HG03196 (cell line): ENCODE data around the gene SLC12A8.
"Not testable (repeated sequence)": the region's sequence is repeated elsewhere in the genome, so short reads cannot be mapped to it uniquely, and the experiment has no call there.

Source experiments
- ATAC-seq: cut with Tn5 transposase; IDR thresholded peaks from one replicate; pipeline ENCODE4 v1.9.1; 2021; ENCODE audit not compliant: unreplicated experiment

SLC12A8 gene

DNA sequence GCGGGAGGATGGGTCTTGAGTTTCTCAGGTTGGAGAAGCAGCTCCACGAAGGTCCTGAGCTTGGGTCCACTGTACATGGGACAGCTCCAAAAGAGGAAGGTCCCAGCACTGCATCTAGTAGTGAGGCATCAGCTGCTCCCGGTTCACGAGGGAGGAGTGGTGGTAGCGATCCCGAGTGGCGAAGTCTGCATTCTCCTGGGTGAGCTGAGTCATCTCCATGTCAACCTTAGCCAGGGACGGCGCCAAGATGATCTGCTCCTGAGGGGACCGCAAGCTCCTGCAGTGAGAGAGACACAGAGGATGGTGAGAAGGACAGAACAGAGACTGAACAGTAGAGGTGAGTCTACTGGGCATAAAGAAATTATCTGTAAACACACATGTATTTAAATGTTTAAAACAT lies 128.8 kb downstream of the SLC12A8 start:
- no peak for ATAC-seq

GRCh38 chr3:125082339-125082738 lies 130.2 kb downstream of the SLC12A8 start:
- not testable (repeated sequence) for ATAC-seq

DNA sequence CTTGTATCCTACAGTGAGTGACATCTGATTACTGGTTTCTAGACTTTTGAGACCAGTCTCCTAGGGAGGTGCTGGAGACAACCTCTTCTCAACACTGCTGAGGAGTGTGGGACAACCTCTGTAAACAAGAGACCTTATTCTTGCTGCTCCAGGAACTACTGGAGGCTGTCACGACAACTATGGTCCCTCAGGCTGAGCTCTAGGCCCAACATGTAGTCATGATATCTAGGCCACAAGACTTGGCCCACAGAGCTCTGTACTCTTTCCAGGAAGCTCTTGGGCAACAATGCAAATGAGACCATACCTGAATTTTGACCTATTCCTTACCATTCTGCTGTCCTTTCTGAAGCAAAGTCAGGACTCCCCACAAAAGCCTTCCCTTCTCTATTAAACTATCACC lies 132.5 kb downstream of the SLC12A8 start:
- ATAC-seq = no peak

- ATAC-seq = no peak
Measured at GRCh38 chr3:125079675-125080045, 132.9 kb downstream of the SLC12A8 start.

- no peak for ATAC-seq
Measured at GRCh38 chr3:125078951-125079674, 133.4 kb downstream of the SLC12A8 start.

DNA sequence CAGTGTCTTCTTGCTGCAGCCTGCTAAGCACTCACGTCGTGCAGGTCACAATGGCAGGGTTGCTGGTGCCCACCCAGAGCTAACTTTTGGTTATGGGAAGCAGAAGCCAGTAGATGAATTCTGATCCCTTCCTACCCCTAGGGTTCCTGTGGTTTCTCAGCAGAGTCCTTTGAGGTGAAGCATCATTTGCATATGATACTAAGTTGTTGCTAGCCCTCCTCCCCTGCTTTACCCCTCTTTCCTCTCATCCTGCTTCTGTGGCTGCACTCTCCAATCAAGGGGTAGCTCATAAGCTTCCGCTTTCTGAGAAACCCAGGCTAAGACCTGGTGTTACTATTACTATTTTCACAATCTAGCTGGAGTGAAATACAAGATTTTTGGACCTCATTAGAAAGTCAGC lies 134.7 kb downstream of the SLC12A8 start:
- no peak for ATAC-seq

GRCh38 chr3:125076464-125076863 lies 136.1 kb downstream of the SLC12A8 start:
- ATAC-seq = no peak

DNA sequence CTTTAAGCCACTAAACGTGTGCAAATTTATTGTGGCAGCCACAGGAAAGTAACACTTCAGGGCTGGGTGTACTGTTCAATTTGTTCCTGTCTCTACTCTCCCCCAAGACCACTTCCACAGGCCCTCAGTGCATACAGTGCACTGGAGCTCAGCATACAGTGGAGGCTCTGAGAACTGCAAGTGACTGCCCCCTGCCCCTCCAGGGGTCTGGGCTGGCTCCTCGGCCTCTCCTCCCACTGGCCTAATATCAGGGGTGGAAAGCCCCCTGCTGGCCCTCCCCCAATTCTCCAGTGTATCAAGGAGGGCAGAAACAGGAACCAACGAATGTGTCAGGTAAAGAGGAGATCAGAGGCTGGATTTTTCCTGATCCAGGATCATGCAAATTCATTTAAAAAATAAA lies 136.8 kb downstream of the SLC12A8 start:
- no peak for ATAC-seq

- ATAC-seq = no peak
Measured at GRCh38 chr3:125073390-125073905, 139.1 kb downstream of the SLC12A8 start.

DNA sequence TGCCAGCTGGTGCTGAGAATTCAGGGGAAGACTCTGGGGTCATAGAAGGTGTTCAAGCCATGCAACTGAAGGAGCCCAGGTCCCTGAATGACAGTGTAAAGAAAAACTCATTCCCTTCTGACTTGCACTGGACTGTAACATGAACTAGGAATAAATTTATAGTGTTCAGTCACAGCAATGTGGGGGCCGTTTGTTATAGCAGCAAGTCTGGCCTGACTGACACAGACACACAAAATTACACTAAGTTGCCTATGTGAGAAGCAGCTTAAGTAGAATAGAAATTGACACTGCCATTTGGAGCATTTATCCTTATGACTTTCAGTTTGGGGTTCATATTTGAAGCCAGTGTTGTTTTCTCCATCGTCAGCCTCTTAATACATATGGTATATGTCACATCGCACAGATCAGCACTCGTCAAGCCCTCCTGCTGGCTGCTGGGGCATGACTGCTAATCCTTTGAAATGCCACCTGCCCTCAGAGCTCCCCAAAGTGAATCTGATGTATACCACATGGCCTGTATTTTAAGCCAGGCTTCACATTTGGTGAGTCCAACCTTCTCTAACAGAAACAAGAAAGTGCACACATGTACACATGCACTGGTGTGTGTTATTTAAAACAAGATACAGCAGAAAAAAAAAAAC lies 139.7 kb downstream of the SLC12A8 start:
- ATAC-seq = no peak

DNA sequence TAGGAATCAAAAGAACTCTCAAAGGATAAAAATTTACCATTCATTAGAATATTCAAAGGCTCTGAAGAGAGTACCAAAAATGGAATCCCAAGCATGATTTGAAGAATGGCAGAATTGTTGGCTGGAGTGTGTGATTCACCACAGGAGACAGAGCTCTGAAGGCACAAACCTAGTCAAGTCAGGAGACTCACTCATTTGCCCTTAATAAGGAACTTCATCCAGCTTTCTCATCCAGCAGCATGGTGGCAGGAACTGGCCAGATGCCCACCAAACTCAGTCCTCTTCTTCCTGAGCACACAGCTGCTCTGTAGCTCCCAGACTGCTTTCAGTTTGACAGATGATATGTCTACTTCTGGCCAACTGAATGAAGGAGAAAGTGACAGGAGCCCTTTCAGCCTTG lies 140.2 kb downstream of the SLC12A8 start:
- ATAC-seq = no peak

GRCh38 chr3:125069968-125070745 lies 142.4 kb downstream of the SLC12A8 start:
- ATAC-seq = no peak

DNA sequence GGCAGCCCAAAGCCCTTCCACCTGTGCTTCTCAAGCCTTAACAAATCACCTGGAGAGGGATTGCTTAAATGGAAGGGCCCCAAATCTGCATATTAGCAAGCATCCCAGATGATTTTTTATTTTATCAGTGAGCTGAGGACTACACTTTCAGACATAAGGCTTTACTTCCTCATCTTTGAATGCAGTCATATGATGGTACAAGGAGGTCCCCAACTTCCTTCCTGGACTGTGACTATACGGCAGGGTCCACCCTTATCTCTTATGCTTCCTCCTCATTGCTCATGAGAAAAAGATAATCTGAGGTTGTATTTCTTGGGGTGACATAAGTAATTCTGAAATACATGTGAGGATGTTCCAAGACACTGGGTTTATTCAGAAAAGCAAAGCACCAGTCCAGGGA lies 143.1 kb downstream of the SLC12A8 start:
- ATAC-seq = no peak

- no peak for ATAC-seq
Measured at GRCh38 chr3:125068265-125068664, 144.3 kb downstream of the SLC12A8 start.

- ATAC-seq = no peak
Measured at GRCh38 chr3:125067225-125067624, 145.3 kb downstream of the SLC12A8 start.

GRCh38 chr3:125062904-125063618 lies 149.5 kb downstream of the SLC12A8 start:
- no peak for ATAC-seq

DNA sequence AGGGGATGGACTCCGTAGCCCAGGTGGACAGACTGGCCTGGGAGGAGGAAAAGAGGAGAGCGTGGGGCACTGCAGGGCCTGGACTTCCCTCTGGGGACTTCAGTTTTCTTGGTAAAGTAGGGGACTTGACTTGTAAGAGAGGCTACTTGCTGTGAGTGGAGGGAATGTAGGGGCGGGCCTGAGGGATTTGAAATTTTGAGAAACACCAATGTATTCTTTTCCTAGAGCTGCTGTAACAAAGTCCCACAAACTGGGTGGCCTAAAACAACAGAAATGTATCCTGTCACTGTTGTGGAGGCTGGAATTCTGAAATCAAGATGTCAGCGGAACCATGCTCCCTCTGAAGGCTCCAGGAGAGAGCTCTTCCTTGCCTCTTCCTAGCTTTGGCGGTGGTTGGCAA lies 150.9 kb downstream of the SLC12A8 start:
- ATAC-seq = no peak

DNA sequence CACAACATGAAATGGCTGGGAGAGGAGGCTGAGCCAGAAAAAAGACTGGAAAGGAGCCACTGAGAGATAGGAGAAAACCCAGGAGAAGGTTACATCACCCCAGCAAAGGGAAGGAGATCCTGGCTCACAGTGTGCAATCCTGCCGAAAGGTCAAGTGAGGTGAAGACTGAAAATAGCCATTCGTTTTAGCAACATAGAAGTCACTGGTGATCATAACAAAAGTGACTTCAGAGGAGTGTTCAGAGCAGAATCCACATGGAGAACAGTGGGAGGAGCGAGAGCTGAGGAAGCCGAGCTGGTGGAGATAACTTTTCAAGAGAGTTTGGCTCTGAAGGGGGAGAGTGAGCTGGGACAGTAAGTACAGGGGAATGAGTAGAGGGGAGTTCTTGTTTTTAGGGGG lies 151.4 kb downstream of the SLC12A8 start:
- no peak for ATAC-seq

GRCh38 chr3:125059488-125060245 lies 152.9 kb downstream of the SLC12A8 start:
- no peak for ATAC-seq

GRCh38 chr3:125058959-125059358 lies 153.6 kb downstream of the SLC12A8 start:
- ATAC-seq = no peak
